HepG2 (cell line): Measurements from ENCODE around the gene HMCN1. TPM values are rescaled to one million over a fixed set of nuclear protein-coding genes. Genes with fewer than 3 reads are reported as not detected.

Experiments used
- FOXC1 ChIP-seq: sonication (generic); formaldehyde crosslinking; IDR thresholded peaks from 2 replicates; pipeline ENCODE4 v1.8.0; 2022; ENCODE audit warnings: mild to moderate bottlenecking, missing genetic modification reagents, borderline replicate concordance
- HNRNPL ChIP-seq: fragments of 200-400 bp; formaldehyde crosslinking; IDR thresholded peaks from 2 replicates; pipeline ENCODE4 v1.6.1; 2017; ENCODE audit warnings: mild to moderate bottlenecking, low read depth, low read length
- JUN ChIP-seq: sonication (generic); formaldehyde crosslinking; IDR thresholded peaks from 2 replicates; pipeline ENCODE4 v1.4.0; 2020; ENCODE audit warnings: mild to moderate bottlenecking, missing genetic modification reagents
- RAD21 ChIP-seq: fragments of 450-650 bp; formaldehyde crosslinking; IDR thresholded peaks from 2 replicates; pipeline ENCODE4 v1.5.0; 2020; ENCODE audit warnings: mild to moderate bottlenecking
- TOE1 ChIP-seq: sonication (generic); formaldehyde crosslinking; IDR thresholded peaks from 2 replicates; pipeline ENCODE4 v1.4.0; 2020; ENCODE audit warnings: mild to moderate bottlenecking, missing genetic modification reagents
- ZNF263 ChIP-seq: sonication (generic); formaldehyde crosslinking; IDR thresholded peaks from 2 replicates; pipeline ENCODE4 v1.4.0; 2020; ENCODE audit warnings: missing genetic modification reagents
- ZNF264 ChIP-seq: sonication (generic); formaldehyde crosslinking; IDR thresholded peaks from 2 replicates; pipeline ENCODE4 v1.4.0; 2020; ENCODE audit warnings: missing genetic modification reagents
- polyA plus RNA-seq, 8 experiments: library from polyadenylated mRNA; depleted of rRNA in 3 of 8; stranded (reverse) in 7 of 8; unstranded in 1 of 8; fragments of >200 nt; fragmentation: Illumina TruSeq in 4 of 8; extraction: Trizol in 4 of 8; gene quantifications; 2 replicates each; pipeline versions ENCODE4 v1.2.1 to v1.2.3, GENCODE V29; 2011 to 2016; ENCODE audit warnings: low read depth in 4 of 8, missing spikeins in 1 of 8, mixed read lengths in 1 of 8; ENCODE audit not compliant: insufficient read depth in 1 of 8
- total RNA-seq, 5 experiments: library from RNA; depleted of rRNA; stranded (reverse); fragments of >200 nt; fragmentation: Illumina TruSeq; extraction: Trizol; gene quantifications; 2 replicates each; pipeline ENCODE4 v1.2.3, GENCODE V29; 2016; ENCODE audit warnings: low read depth in 1 of 5
- TF ChIP-seq, protein P1 (sequence below): sonication (generic); formaldehyde crosslinking; IDR thresholded peaks from 2 replicates; pipeline ENCODE4 v1.4.0; 2020; ENCODE audit warnings: missing genetic modification reagents
- TF ChIP-seq, protein P2 (sequence below): sonication (generic); formaldehyde crosslinking; conservative IDR thresholded peaks from 2 replicates; pipeline ENCODE4 v1.4.0; 2020; ENCODE audit warnings: missing genetic modification reagents

The HMCN1 gene
- total and polyA plus RNA-seq, 2 of the 13 experiments (the other 11 are each of a cell fraction or from before 2014, with no cell fraction given), result 0.03 TPM; not detected in 1

DNA sequence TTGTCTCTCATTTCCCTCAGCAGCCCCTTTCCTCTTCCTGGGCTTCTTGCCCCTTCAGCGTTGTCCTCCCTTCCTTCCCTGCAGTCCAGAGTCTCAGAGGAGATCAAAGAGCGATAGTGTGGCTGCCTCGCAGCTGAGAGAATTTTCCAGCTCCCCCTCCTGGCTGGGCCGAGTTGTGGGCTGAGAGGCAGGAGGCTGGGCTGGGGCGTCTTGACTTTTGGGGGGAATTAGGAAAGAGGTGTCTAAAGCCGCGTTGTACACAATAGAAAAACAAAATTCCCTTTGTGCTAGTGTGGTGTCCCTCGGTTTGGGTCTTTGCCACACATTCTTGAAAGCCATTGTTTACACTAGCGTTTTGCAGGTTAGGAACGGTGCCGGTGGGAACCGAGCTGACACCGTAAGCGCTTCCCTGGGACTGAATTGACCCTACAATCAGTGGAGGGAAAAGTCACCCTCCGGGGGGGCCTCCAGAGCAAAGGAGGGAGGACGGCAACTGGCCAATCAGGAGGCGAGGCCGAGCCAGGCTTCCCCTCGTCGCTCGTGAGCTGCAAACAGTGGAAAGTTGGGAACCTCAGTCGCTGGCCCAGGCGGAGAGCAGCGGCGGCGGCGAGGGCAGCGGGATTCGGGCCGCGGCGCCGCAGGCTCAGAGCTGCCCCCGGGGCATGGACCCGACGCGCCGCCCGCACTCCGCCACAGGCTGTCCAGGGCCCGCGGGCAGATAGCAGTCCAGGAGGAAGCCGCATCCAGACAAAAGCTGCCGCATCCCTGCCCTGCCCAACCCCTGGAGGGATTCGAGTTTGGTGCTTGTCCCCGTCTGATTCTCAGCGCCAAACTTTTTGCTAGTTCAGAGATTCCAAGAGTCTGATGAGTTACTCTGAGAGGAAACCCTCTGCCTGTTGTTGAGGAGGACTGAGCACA, at the start of gene HMCN1 (continued):
- TF ChIP-seq ZNF264 (no peak), FOXC1 (CRISPR knock-in tag) (no peak), ZNF263 (CRISPR knock-in tag) (peak; percentile 63; the same call in 1 of the 2 replicates), TOE1 (CRISPR knock-in tag) (no peak), HNRNPL (no peak), JUN (CRISPR knock-in tag) (no peak), RAD21 (CRISPR knock-in tag) (no peak)
- TF ChIP-seq, protein P1, sequence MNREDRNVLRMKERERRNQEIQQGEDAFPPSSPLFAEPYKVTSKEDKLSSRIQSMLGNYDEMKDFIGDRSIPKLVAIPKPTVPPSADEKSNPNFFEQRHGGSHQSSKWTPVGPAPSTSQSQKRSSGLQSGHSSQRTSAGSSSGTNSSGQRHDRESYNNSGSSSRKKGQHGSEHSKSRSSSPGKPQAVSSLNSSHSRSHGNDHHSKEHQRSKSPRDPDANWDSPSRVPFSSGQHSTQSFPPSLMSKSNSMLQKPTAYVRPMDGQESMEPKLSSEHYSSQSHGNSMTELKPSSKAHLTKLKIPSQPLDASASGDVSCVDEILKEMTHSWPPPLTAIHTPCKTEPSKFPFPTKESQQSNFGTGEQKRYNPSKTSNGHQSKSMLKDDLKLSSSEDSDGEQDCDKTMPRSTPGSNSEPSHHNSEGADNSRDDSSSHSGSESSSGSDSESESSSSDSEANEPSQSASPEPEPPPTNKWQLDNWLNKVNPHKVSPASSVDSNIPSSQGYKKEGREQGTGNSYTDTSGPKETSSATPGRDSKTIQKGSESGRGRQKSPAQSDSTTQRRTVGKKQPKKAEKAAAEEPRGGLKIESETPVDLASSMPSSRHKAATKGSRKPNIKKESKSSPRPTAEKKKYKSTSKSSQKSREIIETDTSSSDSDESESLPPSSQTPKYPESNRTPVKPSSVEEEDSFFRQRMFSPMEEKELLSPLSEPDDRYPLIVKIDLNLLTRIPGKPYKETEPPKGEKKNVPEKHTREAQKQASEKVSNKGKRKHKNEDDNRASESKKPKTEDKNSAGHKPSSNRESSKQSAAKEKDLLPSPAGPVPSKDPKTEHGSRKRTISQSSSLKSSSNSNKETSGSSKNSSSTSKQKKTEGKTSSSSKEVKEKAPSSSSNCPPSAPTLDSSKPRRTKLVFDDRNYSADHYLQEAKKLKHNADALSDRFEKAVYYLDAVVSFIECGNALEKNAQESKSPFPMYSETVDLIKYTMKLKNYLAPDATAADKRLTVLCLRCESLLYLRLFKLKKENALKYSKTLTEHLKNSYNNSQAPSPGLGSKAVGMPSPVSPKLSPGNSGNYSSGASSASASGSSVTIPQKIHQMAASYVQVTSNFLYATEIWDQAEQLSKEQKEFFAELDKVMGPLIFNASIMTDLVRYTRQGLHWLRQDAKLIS (CRISPR knock-in tag), result no peak
- TF ChIP-seq, protein P2, sequence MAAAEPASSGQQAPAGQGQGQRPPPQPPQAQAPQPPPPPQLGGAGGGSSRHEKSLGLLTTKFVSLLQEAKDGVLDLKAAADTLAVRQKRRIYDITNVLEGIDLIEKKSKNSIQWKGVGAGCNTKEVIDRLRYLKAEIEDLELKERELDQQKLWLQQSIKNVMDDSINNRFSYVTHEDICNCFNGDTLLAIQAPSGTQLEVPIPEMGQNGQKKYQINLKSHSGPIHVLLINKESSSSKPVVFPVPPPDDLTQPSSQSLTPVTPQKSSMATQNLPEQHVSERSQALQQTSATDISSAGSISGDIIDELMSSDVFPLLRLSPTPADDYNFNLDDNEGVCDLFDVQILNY, result no peak
